C4-2B (cell line): Measurements from ENCODE around the gene PTCH2.
A peak's percentile ranks its signal among the peaks of the same experiment; 100 is the strongest.
"Not testable (repeated sequence)": the region's sequence is repeated elsewhere in the genome, so short reads cannot be mapped to it uniquely, and the experiment has no call there.

Experiments
- H3K27ac ChIP-seq: fragments of 450-650 bp; 2 replicates; pipeline ENCODE4 v1.5.1; 2017
- ZFX ChIP-seq: fragments of 450-650 bp; IDR thresholded peaks from 2 replicates; pipeline ENCODE4 v1.6.1; 2017
- TF ChIP-seq, protein P1 (sequence below): fragments of 450-650 bp; conservative IDR thresholded peaks from 2 replicates; pipeline ENCODE4 v1.5.1; 2017; ENCODE audit warnings: mild to moderate bottlenecking

The PTCH2 gene

DNA sequence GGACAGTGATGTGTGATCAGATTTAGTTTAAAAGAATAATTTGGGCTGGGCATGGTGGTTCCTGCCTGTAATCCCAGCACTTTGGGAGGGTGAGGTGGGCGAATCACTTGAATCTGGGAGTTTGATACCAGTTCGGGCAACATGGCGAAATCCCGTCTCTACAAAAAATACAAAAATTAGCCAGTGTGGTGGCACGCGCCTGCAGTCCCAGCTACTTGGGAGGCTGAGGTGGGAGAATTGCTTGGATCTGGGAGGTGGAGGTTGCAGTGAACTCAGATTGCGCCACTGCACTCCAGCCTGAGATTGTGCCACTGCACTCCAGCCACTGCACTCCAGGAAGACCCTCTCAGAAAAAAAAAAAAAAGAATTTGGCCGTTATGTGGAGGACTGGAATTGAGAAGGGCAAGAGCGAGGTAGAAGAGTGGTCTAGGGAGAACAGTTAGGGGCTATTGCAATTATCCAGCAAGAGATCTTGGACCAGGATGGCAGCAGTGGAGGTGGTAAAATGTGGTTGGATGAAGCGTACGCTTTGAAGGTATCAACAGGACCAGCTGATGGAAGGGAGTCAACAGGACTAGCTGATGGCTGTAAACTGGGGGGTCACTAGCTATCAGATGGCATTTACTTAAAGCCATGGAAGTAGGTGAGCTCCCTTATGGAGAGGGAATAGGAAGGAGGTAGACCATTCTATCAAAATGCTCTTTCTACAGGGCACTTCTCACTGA, 25.1 kb downstream of the PTCH2 start:
- TF ChIP-seq, protein P1, sequence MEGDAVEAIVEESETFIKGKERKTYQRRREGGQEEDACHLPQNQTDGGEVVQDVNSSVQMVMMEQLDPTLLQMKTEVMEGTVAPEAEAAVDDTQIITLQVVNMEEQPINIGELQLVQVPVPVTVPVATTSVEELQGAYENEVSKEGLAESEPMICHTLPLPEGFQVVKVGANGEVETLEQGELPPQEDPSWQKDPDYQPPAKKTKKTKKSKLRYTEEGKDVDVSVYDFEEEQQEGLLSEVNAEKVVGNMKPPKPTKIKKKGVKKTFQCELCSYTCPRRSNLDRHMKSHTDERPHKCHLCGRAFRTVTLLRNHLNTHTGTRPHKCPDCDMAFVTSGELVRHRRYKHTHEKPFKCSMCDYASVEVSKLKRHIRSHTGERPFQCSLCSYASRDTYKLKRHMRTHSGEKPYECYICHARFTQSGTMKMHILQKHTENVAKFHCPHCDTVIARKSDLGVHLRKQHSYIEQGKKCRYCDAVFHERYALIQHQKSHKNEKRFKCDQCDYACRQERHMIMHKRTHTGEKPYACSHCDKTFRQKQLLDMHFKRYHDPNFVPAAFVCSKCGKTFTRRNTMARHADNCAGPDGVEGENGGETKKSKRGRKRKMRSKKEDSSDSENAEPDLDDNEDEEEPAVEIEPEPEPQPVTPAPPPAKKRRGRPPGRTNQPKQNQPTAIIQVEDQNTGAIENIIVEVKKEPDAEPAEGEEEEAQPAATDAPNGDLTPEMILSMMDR, result no peak
- no peak for TF ChIP-seq ZFX
- H3K27ac ChIP-seq, result no peak overlapping the region

DNA sequence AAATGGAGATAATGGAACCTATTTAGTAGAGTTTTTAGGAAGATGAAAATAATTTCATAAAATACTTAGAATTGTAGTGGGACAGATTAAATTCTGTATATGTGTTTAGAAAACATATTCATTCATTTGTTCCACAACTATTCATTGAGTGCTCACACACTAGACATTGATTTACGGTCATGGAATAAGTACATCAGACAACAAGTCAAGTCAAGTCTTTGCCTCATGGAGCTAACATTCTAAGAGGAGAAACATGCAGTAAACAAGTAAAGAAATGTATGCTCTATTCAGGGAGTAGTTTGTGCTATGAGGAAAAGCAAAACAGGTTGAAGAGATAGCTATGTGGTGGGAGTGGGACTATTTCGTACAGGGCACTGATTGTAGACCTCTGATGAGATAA, 25.7 kb downstream of the PTCH2 start:
- no peak for TF ChIP-seq ZFX
- TF ChIP-seq, protein P1, result no peak

DNA sequence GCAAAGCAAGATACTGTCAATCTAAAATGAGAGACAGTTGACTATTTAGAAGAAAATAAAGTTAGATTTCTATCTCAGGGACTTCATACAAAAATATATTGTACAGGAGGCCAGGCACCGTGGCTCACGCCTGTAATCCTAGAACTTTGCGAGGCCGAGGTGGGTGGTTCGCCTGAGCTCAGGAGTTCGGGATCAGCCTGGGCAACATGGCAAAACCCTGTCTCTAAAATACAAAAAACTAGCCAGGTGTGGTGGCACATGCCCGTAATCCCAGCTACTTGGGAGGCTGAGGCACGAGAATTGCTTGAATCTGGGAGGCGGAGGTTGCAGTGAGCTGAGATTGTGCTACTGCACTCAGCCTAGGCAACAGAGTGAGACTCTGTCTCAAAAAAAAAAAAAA, 27.1 kb downstream of the PTCH2 start:
- not testable (repeated sequence) for H3K27ac ChIP-seq

More for the DNA sequence above, 25.7 kb downstream of the PTCH2 start:
- H3K27ac ChIP-seq, result no peak overlapping the region

DNA sequence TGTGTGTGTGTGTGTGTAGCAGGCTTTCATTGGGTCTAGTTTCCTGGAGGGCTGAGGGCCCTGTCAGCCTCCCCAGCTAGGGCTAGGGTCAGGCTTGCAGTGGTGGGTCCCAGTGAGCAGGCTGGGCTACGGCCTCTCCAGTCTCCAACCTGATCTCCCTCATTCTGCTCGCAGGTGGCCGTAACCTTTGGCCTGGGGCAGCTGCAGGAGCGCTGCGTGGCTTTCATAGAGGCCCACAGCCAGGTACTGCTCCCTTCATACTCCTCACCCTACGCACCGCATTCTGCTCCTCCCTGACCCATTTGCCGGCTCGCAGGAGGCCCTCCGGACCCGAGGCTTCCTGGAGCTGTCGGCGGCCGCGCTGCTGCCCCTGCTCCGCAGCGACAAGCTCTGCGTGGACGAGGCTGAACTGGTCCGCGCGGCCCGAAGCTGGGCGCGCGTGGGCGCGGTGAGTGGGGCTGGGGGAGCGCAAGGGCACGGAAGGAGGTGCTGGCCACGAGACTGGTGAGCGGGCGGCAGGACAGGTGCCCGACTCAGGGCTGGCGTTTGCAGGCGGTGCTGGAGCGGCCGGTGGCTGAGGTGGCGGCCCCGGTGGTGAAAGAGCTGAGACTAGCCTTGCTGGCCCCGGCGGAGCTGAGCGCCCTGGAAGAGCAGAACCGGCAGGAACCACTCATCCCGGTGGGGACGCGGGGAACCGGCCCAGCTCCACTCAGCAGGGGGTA, 30.1 kb downstream of the PTCH2 start:
- TF ChIP-seq ZFX, result no peak
- TF ChIP-seq, protein P1, result no peak
- peak overlapping the region; percentile 76 for H3K27ac ChIP-seq

DNA sequence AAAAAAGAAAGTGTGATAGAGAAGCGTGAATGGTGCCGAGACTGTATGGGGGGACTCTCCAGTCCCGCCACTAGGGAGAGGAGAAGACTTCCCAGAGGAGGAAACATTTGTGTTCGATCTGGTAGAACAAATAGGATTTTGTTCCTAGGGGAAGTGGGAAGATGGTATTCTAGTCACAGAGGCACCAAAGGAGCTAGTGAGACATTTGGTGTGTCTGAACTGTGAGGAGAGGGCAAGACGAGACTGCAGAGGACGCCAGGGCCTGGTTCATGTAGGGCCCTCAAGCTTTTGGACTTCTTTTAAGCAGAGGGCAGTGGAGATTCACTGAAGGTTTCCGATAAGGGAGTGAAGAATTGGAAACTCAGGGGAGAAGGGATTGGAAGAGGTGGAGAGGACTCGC, 31.8 kb downstream of the PTCH2 start:
- no peak overlapping the region for H3K27ac ChIP-seq
- no peak for TF ChIP-seq ZFX
- TF ChIP-seq, protein P1, result no peak

DNA sequence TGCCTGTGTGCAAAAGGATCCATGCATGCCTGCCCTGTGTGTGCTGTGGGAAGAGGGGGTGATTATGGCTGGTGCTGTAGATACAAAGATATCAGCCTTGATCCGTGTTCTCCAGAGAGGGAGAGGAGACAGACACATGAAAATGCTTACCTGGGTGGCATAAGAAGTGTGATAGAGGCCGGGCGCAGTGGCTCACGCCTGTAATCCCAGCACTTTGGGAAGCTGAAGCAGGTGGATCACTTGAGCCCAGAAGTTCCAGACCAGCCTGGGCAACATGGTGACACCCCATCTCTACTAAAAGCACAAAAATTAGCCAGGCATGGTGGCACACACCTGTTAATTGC, 32.3 kb downstream of the PTCH2 start:
- peak overlapping the region; percentile 52 for H3K27ac ChIP-seq

DNA sequence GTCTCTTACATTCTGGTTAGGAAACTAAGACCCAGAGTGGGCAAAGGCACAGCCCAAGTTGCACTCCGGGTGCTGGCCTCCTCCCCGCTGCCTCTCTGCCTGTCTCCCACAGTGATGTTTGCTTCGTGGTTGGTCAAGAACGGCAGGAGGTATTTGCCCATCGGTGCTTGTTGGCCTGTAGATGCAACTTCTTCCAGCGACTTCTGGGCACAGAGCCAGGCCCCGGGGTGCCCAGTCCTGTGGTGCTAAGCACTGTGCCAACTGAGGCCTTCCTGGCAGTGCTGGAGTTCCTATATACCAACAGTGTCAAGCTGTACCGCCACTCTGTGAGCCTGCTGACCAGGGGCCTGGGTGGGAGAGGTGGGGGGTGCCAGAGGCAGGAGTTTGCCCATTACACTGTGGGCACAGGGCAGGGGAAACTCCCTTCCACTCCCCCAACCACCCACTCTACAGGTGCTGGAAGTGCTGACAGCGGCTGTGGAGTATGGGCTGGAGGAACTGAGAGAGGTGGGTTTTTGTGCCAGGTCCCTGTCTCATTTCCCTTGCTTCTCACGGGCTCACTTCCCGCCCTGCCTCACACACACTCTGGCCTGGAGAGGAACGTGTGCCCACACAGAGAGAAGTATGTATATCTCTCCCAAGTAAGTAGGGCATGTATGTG, 32.8 kb downstream of the PTCH2 start:
- TF ChIP-seq ZFX, result no peak
- TF ChIP-seq, protein P1, result no peak
- peak overlapping the region; percentile 52 for H3K27ac ChIP-seq
